ENCODE measurements around the gene UBE2E1.

DNA sequence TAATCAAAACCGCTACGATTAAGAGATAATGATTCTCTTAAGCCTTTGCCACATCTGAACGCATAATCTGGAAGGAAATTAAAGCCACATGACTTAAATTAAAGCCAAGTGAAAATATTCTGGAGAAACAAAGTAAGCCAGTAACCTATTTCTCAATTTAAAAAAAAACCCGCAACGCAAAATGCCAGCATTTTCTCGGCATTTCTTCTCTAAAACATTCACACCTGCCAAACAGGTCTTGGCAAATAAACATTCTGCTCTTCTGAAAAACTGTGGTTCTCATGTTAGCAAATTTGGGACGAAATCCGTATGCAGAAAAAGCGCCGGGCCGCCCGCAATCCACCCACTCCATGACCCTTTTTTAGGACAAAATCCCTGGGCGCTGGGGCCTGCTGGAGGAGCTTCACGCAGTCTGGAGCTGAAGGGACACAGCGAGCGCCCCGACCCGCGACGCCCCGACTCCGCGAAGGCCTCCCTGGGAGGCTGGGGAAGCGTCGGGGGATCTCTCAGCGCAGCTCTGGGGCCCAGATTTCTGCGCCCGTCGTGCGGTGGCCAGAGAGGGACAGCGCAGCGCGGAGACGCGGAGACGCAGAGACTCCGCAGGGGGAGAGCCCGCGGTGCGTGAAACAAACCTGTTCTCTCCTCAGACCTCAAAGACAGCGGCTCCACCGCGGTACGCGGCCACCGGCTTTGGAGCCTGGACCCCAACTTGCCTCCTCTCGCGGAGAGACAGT, 110.6 kb downstream of the UBE2E1 start:
- TF ChIP-seq CTCF (conservative IDR thresholded peaks at IDR 0.05 in 1 of 2, IDR thresholded peaks at IDR 0.05 in 1 of 2; ENCODE audit: low read depth in 1 of 2, low read length in 2 of 2) = no peak
- TF ChIP-seq EZH2 (IDR thresholded peaks at IDR 0.05; ENCODE audit: low read length, missing control alignments) = no peak

Measured in fibroblast of lung (primary cell).